H1 (cell line): Measurements from ENCODE around the gene AP1S3. TPM values are rescaled to one million over a fixed set of nuclear protein-coding genes. Genes with fewer than 3 reads are reported as not detected.
A peak's percentile ranks its signal among the peaks of the same experiment; 100 is the strongest.

Experiments used
- CTCF ChIA-PET: fragments of 300-600 bp; sonication (Branson Sonifier 250); formaldehyde crosslinking; loops from one replicate; lab custom pipeline; 2021; ENCODE audit not compliant: partially characterized antibody; lab: Charles Lee
- POLR2A ChIA-PET: fragments of 300-600 bp; sonication (Branson Sonifier 250); formaldehyde crosslinking; loops from one replicate; lab custom pipeline; 2021; ENCODE audit warnings: inconsistent platforms; ENCODE audit not compliant: partially characterized antibody; lab: Charles Lee
- DNase-seq, 2 experiments: peaks; one replicate each; pipeline versions ENCODE4 v3.0.0 to v3.0.0-alpha.2; 2010 to 2022; ENCODE audit warnings: low spot score in 2 of 2, low read depth in 1 of 2, mixed read lengths in 1 of 2
- FAIRE-seq: peaks from 2 replicates; lab custom pipeline; 2011; peaks lifted over from hg19 to GRCh38; lab: Jason Lieb, UNC
- H2AFZ ChIP-seq: 2 replicates; pipeline ENCODE4 v1.8.1; 2012; ENCODE audit warnings: low read length, inconsistent platforms
- H2AK5ac ChIP-seq: 2 replicates; pipeline ENCODE4 v1.6.1; 2013; ENCODE audit warnings: low read depth, low read length
- H2BK120ac ChIP-seq: replicated peaks from 2 replicates; pipeline ENCODE3; 2013; ENCODE audit warnings: low read depth, low read length, inconsistent platforms
- H2BK12ac ChIP-seq: 2 replicates; pipeline ENCODE4 v1.6.1; 2013; ENCODE audit warnings: low read depth, low read length
- H2BK15ac ChIP-seq: 2 replicates; pipeline ENCODE4 v1.6.1; 2013; ENCODE audit warnings: low read length
- H2BK20ac ChIP-seq: 2 replicates; pipeline ENCODE4 v1.6.1; 2013; ENCODE audit warnings: low read length
- H2BK5ac ChIP-seq: 2 replicates; pipeline ENCODE4 v1.6.1; 2013; ENCODE audit warnings: low read depth, low read length
- H3K14ac ChIP-seq: 2 replicates; pipeline ENCODE4 v1.6.1; 2013; ENCODE audit warnings: inconsistent platforms; ENCODE audit not compliant: insufficient read length
- H3K18ac ChIP-seq: 2 replicates; pipeline ENCODE4 v1.6.1; 2013; ENCODE audit warnings: low read length; ENCODE audit errors: extremely low read depth
- H3K23ac ChIP-seq: 2 replicates; pipeline ENCODE4 v1.6.1; 2013; ENCODE audit warnings: inconsistent platforms; ENCODE audit not compliant: insufficient read length
- H3K23me2 ChIP-seq: 2 replicates; pipeline ENCODE4 v1.6.1; 2013; ENCODE audit warnings: low read depth, low read length
- H3K27ac ChIP-seq: 2 replicates; pipeline ENCODE4 v1.6.1; 2011; ENCODE audit warnings: low read depth, low read length, inconsistent platforms
- H3K27me3 ChIP-seq, 4 experiments: replicated peaks in 1 of 4; 1 replicate in 1 of 4; 2 replicates in 3 of 4; pipeline versions ENCODE4 v1.6.1 to v1.8.1; 2011 to 2013; ENCODE audit warnings: low read length in 3 of 4, mild to moderate bottlenecking in 3 of 4, inconsistent platforms in 2 of 4, mixed read lengths in 2 of 4, moderate library complexity in 1 of 4; ENCODE audit not compliant: control insufficient read depth in 3 of 4, insufficient read depth in 3 of 4; ENCODE audit errors: extremely low read depth in 1 of 4
- H3K36me3 ChIP-seq, 4 experiments: 2 replicates each; pipeline versions ENCODE4 v1.6.1 to v1.8.1; 2011 to 2013; ENCODE audit warnings: mild to moderate bottlenecking in 4 of 4, low read length in 3 of 4, moderate library complexity in 2 of 4, control low read depth in 1 of 4, inconsistent platforms in 1 of 4; ENCODE audit not compliant: insufficient read depth in 4 of 4, control insufficient read depth in 2 of 4
- H3K4ac ChIP-seq: replicated peaks from 2 replicates; pipeline ENCODE3; 2013; ENCODE audit warnings: low read length, low read depth, mixed read lengths, inconsistent platforms; ENCODE audit not compliant: insufficient read length
- H3K4me1 ChIP-seq, 4 experiments: replicated peaks in 1 of 4; 1 replicate in 1 of 4; 2 replicates in 3 of 4; pipeline versions ENCODE4 v1.6.1 to v1.8.1; 2011 to 2013; ENCODE audit warnings: low read length in 3 of 4, inconsistent platforms in 2 of 4, mixed read lengths in 1 of 4; ENCODE audit not compliant: insufficient read depth in 4 of 4, control insufficient read depth in 3 of 4
- H3K4me2 ChIP-seq, 2 experiments: 2 replicates each; pipeline versions ENCODE4 v1.6.1 to v1.8.1; 2011 to 2013; ENCODE audit warnings: low read depth in 2 of 2, low read length in 2 of 2, control low read depth in 1 of 2, inconsistent platforms in 1 of 2, mild to moderate bottlenecking in 1 of 2; ENCODE audit not compliant: insufficient read depth in 1 of 2
- H3K4me3 ChIP-seq, 4 experiments: fragments of 200-600, 300-600 bp in 1 of 4; sonication (generic), shearing (Covaris generic), sonication (Bioruptor Twin) in 1 of 4; 2 replicates each; pipeline versions ENCODE4 v1.5.1 to v1.8.1; 2011 to 2016; ENCODE audit warnings: low read length in 4 of 4, low read depth in 3 of 4, control low read depth in 2 of 4, inconsistent platforms in 2 of 4, mild to moderate bottlenecking in 2 of 4, mixed read lengths in 1 of 4, moderate library complexity in 1 of 4; ENCODE audit not compliant: insufficient read depth in 2 of 4; ENCODE audit errors: extremely low read depth in 1 of 4
- H3K56ac ChIP-seq: replicated peaks from 2 replicates; pipeline ENCODE3; 2013; ENCODE audit warnings: low read depth, mild to moderate bottlenecking, mixed read lengths, low read length, inconsistent platforms; ENCODE audit not compliant: insufficient read length
- H3K79me1 ChIP-seq: 2 replicates; pipeline ENCODE4 v1.6.1; 2013; ENCODE audit warnings: low read depth, low read length, control low read depth
- H3K79me2 ChIP-seq, 2 experiments: 2 replicates each; pipeline versions ENCODE4 v1.6.1 to v1.8.1; 2012 to 2013; ENCODE audit warnings: low read length in 2 of 2, mild to moderate bottlenecking in 2 of 2, inconsistent platforms in 1 of 2; ENCODE audit not compliant: insufficient read depth in 2 of 2, control insufficient read depth in 1 of 2
- H3K9ac ChIP-seq, 4 experiments: replicated peaks in 1 of 4; 1 replicate in 1 of 4; 2 replicates in 3 of 4; pipeline versions ENCODE4 v1.6.1 to v1.8.1; 2011 to 2013; ENCODE audit warnings: low read depth in 3 of 4, low read length in 3 of 4, control low read depth in 2 of 4, mild to moderate bottlenecking in 2 of 4, moderate library complexity in 2 of 4, inconsistent platforms in 1 of 4; ENCODE audit errors: extremely low read depth in 1 of 4
- H3K9me3 ChIP-seq, 2 experiments: 2 replicates each; pipeline versions ENCODE4 v1.6.1 to v1.8.1; 2012 to 2013; ENCODE audit warnings: mild to moderate bottlenecking in 2 of 2, moderate library complexity in 2 of 2, control low read depth in 1 of 2, inconsistent platforms in 1 of 2, low read depth in 1 of 2, low read length in 1 of 2, mixed read lengths in 1 of 2; ENCODE audit not compliant: insufficient read depth in 2 of 2
- H4K20me1 ChIP-seq, 2 experiments: replicated peaks in 1 of 2; 2 replicates each; pipeline versions ENCODE3 to v1.8.1; 2011 to 2013; ENCODE audit warnings: inconsistent platforms in 2 of 2, low read length in 2 of 2, mild to moderate bottlenecking in 1 of 2; ENCODE audit not compliant: insufficient read depth in 2 of 2, control insufficient read depth in 1 of 2
- H4K5ac ChIP-seq: 2 replicates; pipeline ENCODE4 v1.6.1; 2013; ENCODE audit warnings: low read length, low read depth, mixed read lengths, inconsistent platforms; ENCODE audit not compliant: insufficient read length
- H4K8ac ChIP-seq: 2 replicates; pipeline ENCODE4 v1.8.0; 2013; ENCODE audit warnings: mild to moderate bottlenecking, moderate library complexity, low read length, inconsistent platforms; ENCODE audit not compliant: insufficient read depth; ENCODE audit errors: extremely low read depth
- H4K91ac ChIP-seq: replicated peaks from 2 replicates; pipeline ENCODE3; 2013; ENCODE audit warnings: low read length, mixed read lengths, inconsistent platforms; ENCODE audit not compliant: insufficient read length
- BCL11A ChIP-seq, 2 experiments: IDR thresholded peaks; one replicate each; pipeline ENCODE4 v1.6.1; 2011; ENCODE audit warnings: low read depth in 2 of 2, low read length in 2 of 2, mild to moderate bottlenecking in 2 of 2
- CREB1 ChIP-seq: IDR thresholded peaks from 2 replicates; pipeline ENCODE4 v1.6.1; 2012; ENCODE audit warnings: inconsistent platforms
- CTBP2 ChIP-seq: IDR thresholded peaks from 2 replicates; pipeline ENCODE4 v1.7.0; 2011; ENCODE audit warnings: borderline replicate concordance, mild to moderate bottlenecking, moderate library complexity, mixed read lengths, low read length; ENCODE audit not compliant: insufficient read depth, insufficient read length
- EZH2 ChIP-seq: fragments of 200-600 bp; sonication (generic); IDR thresholded peaks from 2 replicates; pipeline ENCODE4 v1.7.1; 2012; ENCODE audit warnings: low read depth, mild to moderate bottlenecking, moderate library complexity, low read length, inconsistent platforms; ENCODE audit not compliant: severe bottlenecking
- FOSL1 ChIP-seq: IDR thresholded peaks from 2 replicates; pipeline ENCODE4 v1.6.1; 2011; ENCODE audit warnings: mild to moderate bottlenecking, low read depth, low read length, moderate library complexity; ENCODE audit not compliant: insufficient read depth
- GTF2F1 ChIP-seq: IDR thresholded peaks from 2 replicates; pipeline ENCODE4 v1.6.1; 2012; ENCODE audit warnings: low read depth, low read length, improper control_type of control experiment, borderline replicate concordance
- KDM4A ChIP-seq: IDR thresholded peaks from one replicate; pipeline ENCODE4 v1.7.1; 2012; ENCODE audit warnings: low read depth, mild to moderate bottlenecking, moderate library complexity, low read length, inconsistent platforms; ENCODE audit not compliant: severe bottlenecking
- NRF1 ChIP-seq: IDR thresholded peaks from 2 replicates; pipeline ENCODE4 v1.6.1; 2011; ENCODE audit warnings: mild to moderate bottlenecking, low read depth, low read length, improper control_type of control experiment
- POLR2AphosphoS5 ChIP-seq: IDR thresholded peaks from 2 replicates; pipeline ENCODE4 v1.6.1; 2011; ENCODE audit warnings: low read depth, low read length
- RFX5 ChIP-seq: IDR thresholded peaks from 2 replicates; pipeline ENCODE4 v1.6.1; 2011; ENCODE audit warnings: low read depth, low read length, improper control_type of control experiment, borderline replicate concordance
- SAP30 ChIP-seq: fragments of 300-600 bp; sonication (generic); IDR thresholded peaks from 2 replicates; pipeline ENCODE4 v1.7.1; 2012; ENCODE audit warnings: low read length, moderate library complexity, mild to moderate bottlenecking, inconsistent platforms; ENCODE audit not compliant: insufficient read depth, insufficient replicate concordance
- SIX5 ChIP-seq: IDR thresholded peaks from 2 replicates; pipeline ENCODE4 v1.6.1; 2011; ENCODE audit warnings: mild to moderate bottlenecking, low read depth, low read length
- TCF12 ChIP-seq: IDR thresholded peaks from 2 replicates; pipeline ENCODE4 v1.6.1; 2011; ENCODE audit warnings: low read depth, mild to moderate bottlenecking, low read length
- TEAD4 ChIP-seq: IDR thresholded peaks from 2 replicates; pipeline ENCODE4 v1.6.1; 2012; ENCODE audit warnings: low read depth, low read length, inconsistent platforms, mixed read lengths
- WGBS, 2 experiments: shearing (Covaris generic) in 1 of 2; methylation state at CpG; one replicate each; pipeline versions ENCODE4 v1.1.6 to v1.1.7; 2013 to 2015; ENCODE audit warnings: low lambda C conversion rate in 2 of 2, mixed read lengths in 2 of 2, inconsistent platforms in 1 of 2, low coverage in 1 of 2, missing lambda C conversion rate in 1 of 2; ENCODE audit not compliant: insufficient replicate concordance in 2 of 2, insufficient coverage in 1 of 2, insufficient read length in 1 of 2; ENCODE audit errors: extremely low coverage in 1 of 2, missing lambda C conversion rate in 1 of 2; 5-methylcytosine and 5-hydroxymethylcytosine counted together
- polyA plus RNA-seq, 7 experiments: library from polyadenylated mRNA; depleted of rRNA in 3 of 7; stranded (reverse) in 5 of 7; unstranded in 2 of 7; fragments of >200 nt in 5 of 7; fragments of 200-250 nt in 2 of 7; gene quantifications; 1 replicate in 5 of 7; 2 replicates in 1 of 7; 4 replicates in 1 of 7; pipeline versions ENCODE4 v1.2.1 to v1.2.3, GENCODE V29; 2011 to 2013; ENCODE audit warnings: missing spikeins in 2 of 7, mixed read lengths in 2 of 7
- total RNA-seq: library from RNA; stranded (reverse); fragmentation: NEBNext Ultra II Directional; extraction: Animal tissue kit (Norgen Biotek cat#: 25700); gene quantifications from 2 replicates; pipeline ENCODE4 v1.2.1, GENCODE V29; 2021

The AP1S3 gene
- total and polyA plus RNA-seq, 2 of the 8 experiments (the other 6 are each of a cell fraction or from before 2014, with no cell fraction given): 3.9 to 20.2 TPM

DNA sequence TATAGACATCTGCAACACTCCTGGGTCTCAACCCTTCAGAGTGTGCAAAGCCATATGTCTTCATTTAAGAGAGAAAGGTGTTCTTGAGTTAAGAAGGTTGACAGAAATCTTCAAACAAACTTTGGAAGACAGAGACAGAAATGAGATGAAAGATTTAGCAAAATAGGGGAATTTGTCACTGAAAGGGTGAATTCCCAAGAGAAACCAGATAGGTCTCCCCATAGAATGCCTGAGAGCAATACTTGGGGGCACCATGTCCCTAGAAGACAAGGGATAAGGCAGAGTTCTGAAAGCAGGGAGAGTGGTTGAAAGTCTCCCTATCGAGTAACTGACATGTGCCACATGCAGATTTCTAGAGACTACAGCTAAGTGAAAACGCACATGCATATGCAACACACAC is 50.0 kb downstream of the AP1S3 start:
- H3K23ac ChIP-seq: no peak overlapping the region
- H2BK120ac ChIP-seq: no peak overlapping the region
- H3K4ac ChIP-seq: no peak overlapping the region
- H3K9ac ChIP-seq: no peak overlapping the region
- H3K27ac ChIP-seq: no peak overlapping the region
- H2BK5ac ChIP-seq: no peak overlapping the region
- no peak overlapping the region for H4K8ac ChIP-seq
- no peak overlapping the region for H2BK12ac ChIP-seq
- no peak overlapping the region for H4K5ac ChIP-seq
- DNase-seq (no peak), FAIRE-seq (no peak)
- H3K14ac ChIP-seq: no peak overlapping the region
- 76% methylated on average over 2 of the region's 2 CpGs; no CpG with 5 or more reads in 1 of the 2 experiments for WGBS, 2 experiments
- no peak overlapping the region for H2BK20ac ChIP-seq
- no peak overlapping the region for H3K56ac ChIP-seq
- H3K23me2 ChIP-seq: no peaks in the 10 kb centered on the region
- 0 out of 2 replicates have a peak overlapping the region, but pooled peaks have one; percentile 24 for H2AK5ac ChIP-seq
- no peak overlapping the region for H2AFZ ChIP-seq
- CTCF ChIA-PET: interaction anchor here (0.6 to 2.6 kb wide), 4 partner anchors 9 to 76 kb away, joined by 3 to 13 read pairs (median 3); no protein-coding TSS in a partner anchor
- H3K79me2 ChIP-seq: peaks cover 0 to 13% of the 10 kb centered on the region in 2 experiments; a peak in 1 of 4 replicates
- no peaks in the 10 kb centered on the region for H3K36me3 ChIP-seq
- no peak overlapping the region for H2BK15ac ChIP-seq
- no peaks in the 10 kb centered on the region for H3K9me3 ChIP-seq
- peaks cover 0 to 5% (median under 1%) of the 10 kb centered on the region in 4 experiments; a peak in 1 of 7 replicates for H3K4me1 ChIP-seq
- H3K18ac ChIP-seq: no peak overlapping the region
- no peaks in the 10 kb centered on the region for H4K20me1 ChIP-seq
- H4K91ac ChIP-seq: no peak overlapping the region
- POLR2A ChIA-PET: no interaction called here
- H3K4me2 ChIP-seq: no peak overlapping the region
- H3K4me3 ChIP-seq: no peak overlapping the region
- peaks cover 2% of the 10 kb centered on the region; the same call in 1 of the 2 replicates for H3K79me1 ChIP-seq
- H3K27me3 ChIP-seq: no peaks in the 10 kb centered on the region
- no peak for TF ChIP-seq FOSL1
- no peak for TF ChIP-seq CREB1
- no peak for TF ChIP-seq SAP30
- TF ChIP-seq SIX5: no peak
- TF ChIP-seq RFX5: no peak
- no peak for TF ChIP-seq GTF2F1
- no peak for TF ChIP-seq POLR2AphosphoS5
- no peak for TF ChIP-seq BCL11A (IDR thresholded peaks at IDR 0.05; ENCODE audit: low read depth in 2 of 2, low read length in 2 of 2)
- TF ChIP-seq EZH2: no peak
- no peak for TF ChIP-seq KDM4A
- TF ChIP-seq NRF1: no peak
- no peak for TF ChIP-seq TEAD4
- no peak for TF ChIP-seq CTBP2
- TF ChIP-seq TCF12: no peak
